ENCODE results near the gene MCF2L2.

MCF2L2 gene

DNA sequence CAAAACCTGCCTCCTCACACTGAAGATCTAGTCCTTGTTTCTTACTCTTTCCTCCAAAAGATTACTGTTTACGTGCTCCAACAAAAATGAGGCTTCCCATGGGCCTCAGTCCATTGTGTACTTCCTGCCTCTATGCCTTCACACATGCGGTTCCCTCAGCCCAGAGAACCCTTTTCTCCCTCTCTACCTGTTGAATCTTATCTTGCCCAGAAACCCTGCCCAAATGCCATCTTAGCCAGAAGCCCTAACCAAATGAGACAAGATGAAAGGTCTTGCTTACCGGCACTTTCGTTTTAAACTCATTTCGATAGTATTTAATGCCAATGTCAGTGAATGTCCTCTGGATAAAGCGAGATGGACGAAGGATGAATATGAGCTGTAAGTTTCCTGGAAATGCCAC, 89.9 kb downstream of the MCF2L2 start (continued):
- TF ChIP-seq OSR1 (CRISPR knock-in tag; IDR thresholded peaks at IDR 0.05) (no peak), TSHZ2 (CRISPR knock-in tag; IDR thresholded peaks at IDR 0.05) (no peak), CSDC2 (CRISPR knock-in tag; IDR thresholded peaks at IDR 0.05) (no peak), ZNF70 (CRISPR knock-in tag; IDR thresholded peaks at IDR 0.05) (no peak), SNAI2 (CRISPR knock-in tag; IDR thresholded peaks at IDR 0.05) (no peak), BACH2 (CRISPR knock-in tag; IDR thresholded peaks at IDR 0.05; ENCODE audit: borderline replicate concordance) (no peak), TCF4 (CRISPR knock-in tag; IDR thresholded peaks at IDR 0.05; ENCODE audit: borderline replicate concordance) (no peak), ZFP30 (CRISPR knock-in tag; IDR thresholded peaks at IDR 0.05) (no peak), GLIS3 (CRISPR knock-in tag; IDR thresholded peaks at IDR 0.05) (no peak), ESRRG (CRISPR knock-in tag; IDR thresholded peaks at IDR 0.05) (no peak)
- TF ChIP-seq, protein P1, sequence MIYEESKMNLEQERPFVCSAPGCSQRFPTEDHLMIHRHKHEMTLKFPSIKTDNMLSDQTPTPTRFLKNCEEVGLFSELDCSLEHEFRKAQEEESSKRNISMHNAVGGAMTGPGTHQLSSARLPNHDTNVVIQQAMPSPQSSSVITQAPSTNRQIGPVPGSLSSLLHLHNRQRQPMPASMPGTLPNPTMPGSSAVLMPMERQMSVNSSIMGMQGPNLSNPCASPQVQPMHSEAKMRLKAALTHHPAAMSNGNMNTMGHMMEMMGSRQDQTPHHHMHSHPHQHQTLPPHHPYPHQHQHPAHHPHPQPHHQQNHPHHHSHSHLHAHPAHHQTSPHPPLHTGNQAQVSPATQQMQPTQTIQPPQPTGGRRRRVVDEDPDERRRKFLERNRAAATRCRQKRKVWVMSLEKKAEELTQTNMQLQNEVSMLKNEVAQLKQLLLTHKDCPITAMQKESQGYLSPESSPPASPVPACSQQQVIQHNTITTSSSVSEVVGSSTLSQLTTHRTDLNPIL (CRISPR knock-in tag; IDR thresholded peaks at IDR 0.05; ENCODE audit: low read depth), result no peak

DNA sequence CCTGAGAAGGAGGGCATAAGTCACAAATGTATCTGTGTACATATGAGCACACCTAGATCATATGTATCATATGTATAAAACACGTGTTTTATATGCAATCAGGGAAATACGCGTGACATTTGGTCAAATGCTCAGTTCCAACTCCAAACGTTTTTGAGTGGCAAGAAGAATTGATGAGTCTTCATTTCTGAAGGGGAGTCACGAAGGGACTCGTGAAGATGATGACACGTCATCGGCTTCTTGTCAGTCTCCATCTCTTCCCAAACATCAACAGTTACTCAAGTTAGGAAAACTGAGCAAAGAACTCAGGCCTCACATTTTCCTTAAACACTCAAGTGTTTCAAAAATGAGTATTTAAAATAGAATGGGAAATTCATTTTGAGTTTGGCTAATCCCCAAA, 95.9 kb downstream of the MCF2L2 start:
- TF ChIP-seq ESRRG (CRISPR knock-in tag; IDR thresholded peaks at IDR 0.05) (no peak), OSR1 (CRISPR knock-in tag; IDR thresholded peaks at IDR 0.05) (no peak), TSHZ2 (CRISPR knock-in tag; IDR thresholded peaks at IDR 0.05) (no peak), PPARA (CRISPR knock-in tag; IDR thresholded peaks at IDR 0.05; ENCODE audit: borderline replicate concordance) (no peak), ARNTL (CRISPR knock-in tag; IDR thresholded peaks at IDR 0.05; ENCODE audit: borderline replicate concordance, low read depth) (no peak), TCF4 (CRISPR knock-in tag; IDR thresholded peaks at IDR 0.05; ENCODE audit: borderline replicate concordance) (no peak), ZFP30 (CRISPR knock-in tag; IDR thresholded peaks at IDR 0.05) (no peak), GLIS3 (CRISPR knock-in tag; IDR thresholded peaks at IDR 0.05) (no peak)
- TF ChIP-seq, protein P1 (CRISPR knock-in tag; IDR thresholded peaks at IDR 0.05; ENCODE audit: low read depth), result no peak
- no peak for ATAC-seq

GRCh38 chr3:183331498-183331897, 96.9 kb downstream of the MCF2L2 start:
- TF ChIP-seq RARB (CRISPR knock-in tag; IDR thresholded peaks at IDR 0.05) (no peak), ZNF565 (CRISPR knock-in tag; conservative IDR thresholded peaks at IDR 0.05; ENCODE audit: low read depth) (no peak), CSDC2 (CRISPR knock-in tag; IDR thresholded peaks at IDR 0.05) (no peak), BACH2 (CRISPR knock-in tag; IDR thresholded peaks at IDR 0.05; ENCODE audit: borderline replicate concordance) (no peak), ZFP30 (CRISPR knock-in tag; IDR thresholded peaks at IDR 0.05) (no peak), ISL1 (CRISPR knock-in tag; IDR thresholded peaks at IDR 0.05) (no peak), ESRRG (CRISPR knock-in tag; IDR thresholded peaks at IDR 0.05) (no peak), TSHZ2 (CRISPR knock-in tag; IDR thresholded peaks at IDR 0.05) (no peak), ZNF70 (CRISPR knock-in tag; IDR thresholded peaks at IDR 0.05) (no peak), PPARA (CRISPR knock-in tag; IDR thresholded peaks at IDR 0.05; ENCODE audit: borderline replicate concordance) (no peak), TCF4 (CRISPR knock-in tag; IDR thresholded peaks at IDR 0.05; ENCODE audit: borderline replicate concordance) (no peak)
- TF ChIP-seq, protein P2, sequence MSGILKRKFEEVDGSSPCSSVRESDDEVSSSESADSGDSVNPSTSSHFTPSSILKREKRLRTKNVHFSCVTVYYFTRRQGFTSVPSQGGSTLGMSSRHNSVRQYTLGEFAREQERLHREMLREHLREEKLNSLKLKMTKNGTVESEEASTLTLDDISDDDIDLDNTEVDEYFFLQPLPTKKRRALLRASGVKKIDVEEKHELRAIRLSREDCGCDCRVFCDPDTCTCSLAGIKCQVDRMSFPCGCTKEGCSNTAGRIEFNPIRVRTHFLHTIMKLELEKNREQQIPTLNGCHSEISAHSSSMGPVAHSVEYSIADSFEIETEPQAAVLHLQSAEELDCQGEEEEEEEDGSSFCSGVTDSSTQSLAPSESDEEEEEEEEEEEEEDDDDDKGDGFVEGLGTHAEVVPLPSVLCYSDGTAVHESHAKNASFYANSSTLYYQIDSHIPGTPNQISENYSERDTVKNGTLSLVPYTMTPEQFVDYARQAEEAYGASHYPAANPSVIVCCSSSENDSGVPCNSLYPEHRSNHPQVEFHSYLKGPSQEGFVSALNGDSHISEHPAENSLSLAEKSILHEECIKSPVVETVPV (CRISPR knock-in tag; IDR thresholded peaks at IDR 0.05), result no peak
- TF ChIP-seq, protein P3, sequence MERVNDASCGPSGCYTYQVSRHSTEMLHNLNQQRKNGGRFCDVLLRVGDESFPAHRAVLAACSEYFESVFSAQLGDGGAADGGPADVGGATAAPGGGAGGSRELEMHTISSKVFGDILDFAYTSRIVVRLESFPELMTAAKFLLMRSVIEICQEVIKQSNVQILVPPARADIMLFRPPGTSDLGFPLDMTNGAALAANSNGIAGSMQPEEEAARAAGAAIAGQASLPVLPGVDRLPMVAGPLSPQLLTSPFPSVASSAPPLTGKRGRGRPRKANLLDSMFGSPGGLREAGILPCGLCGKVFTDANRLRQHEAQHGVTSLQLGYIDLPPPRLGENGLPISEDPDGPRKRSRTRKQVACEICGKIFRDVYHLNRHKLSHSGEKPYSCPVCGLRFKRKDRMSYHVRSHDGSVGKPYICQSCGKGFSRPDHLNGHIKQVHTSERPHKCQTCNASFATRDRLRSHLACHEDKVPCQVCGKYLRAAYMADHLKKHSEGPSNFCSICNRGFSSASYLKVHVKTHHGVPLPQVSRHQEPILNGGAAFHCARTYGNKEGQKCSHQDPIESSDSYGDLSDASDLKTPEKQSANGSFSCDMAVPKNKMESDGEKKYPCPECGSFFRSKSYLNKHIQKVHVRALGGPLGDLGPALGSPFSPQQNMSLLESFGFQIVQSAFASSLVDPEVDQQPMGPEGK (CRISPR knock-in tag; IDR thresholded peaks at IDR 0.05; ENCODE audit: borderline replicate concordance), result no peak
- no peak for ATAC-seq

Measured in SK-N-SH treated with all-trans-retinoic acid at 6 μM for 48 hours (cell line).